AG04449 (cell line): ENCODE data around the gene ZBTB40.

Experiments
- CTCF ChIA-PET: fragments of 350-600 bp; formaldehyde crosslinking; extraction: SDS; loops from one replicate; lab custom pipeline; 2021; ENCODE audit warnings: antibody characterized with exemption; lab: Yijun Ruan, JAX
- POLR2A ChIA-PET: fragments of 400-600, 350-600 bp; formaldehyde crosslinking; extraction: SDS; loops from one replicate; lab custom pipeline; 2020; ENCODE audit warnings: antibody characterized with exemption, inconsistent platforms; lab: Yijun Ruan, JAX
- DNase-seq: peaks from one replicate; pipeline ENCODE4 v3.0.0-alpha.2; 2010; ENCODE audit warnings: low read depth, low spot score
- H3K4me3 ChIP-seq: 2 replicates; pipeline ENCODE4 v1.5.1; 2011; ENCODE audit warnings: low read depth, mild to moderate bottlenecking, control low read depth, low read length
- TF ChIP-seq, protein P1 (sequence below): IDR thresholded peaks from one replicate; pipeline ENCODE4 v1.5.1; 2011; ENCODE audit warnings: mild to moderate bottlenecking, moderate library complexity, low read length, control low read depth, inconsistent platforms; ENCODE audit not compliant: insufficient read depth; ENCODE audit errors: missing control alignments

ZBTB40 gene

GRCh38 chr1:22543679-22544078, 92.0 kb downstream of the ZBTB40 start:
- no peak for DNase-seq
- POLR2A ChIA-PET, result no interaction called here
- CTCF ChIA-PET, result no interaction called here
- TF ChIP-seq, protein P1, sequence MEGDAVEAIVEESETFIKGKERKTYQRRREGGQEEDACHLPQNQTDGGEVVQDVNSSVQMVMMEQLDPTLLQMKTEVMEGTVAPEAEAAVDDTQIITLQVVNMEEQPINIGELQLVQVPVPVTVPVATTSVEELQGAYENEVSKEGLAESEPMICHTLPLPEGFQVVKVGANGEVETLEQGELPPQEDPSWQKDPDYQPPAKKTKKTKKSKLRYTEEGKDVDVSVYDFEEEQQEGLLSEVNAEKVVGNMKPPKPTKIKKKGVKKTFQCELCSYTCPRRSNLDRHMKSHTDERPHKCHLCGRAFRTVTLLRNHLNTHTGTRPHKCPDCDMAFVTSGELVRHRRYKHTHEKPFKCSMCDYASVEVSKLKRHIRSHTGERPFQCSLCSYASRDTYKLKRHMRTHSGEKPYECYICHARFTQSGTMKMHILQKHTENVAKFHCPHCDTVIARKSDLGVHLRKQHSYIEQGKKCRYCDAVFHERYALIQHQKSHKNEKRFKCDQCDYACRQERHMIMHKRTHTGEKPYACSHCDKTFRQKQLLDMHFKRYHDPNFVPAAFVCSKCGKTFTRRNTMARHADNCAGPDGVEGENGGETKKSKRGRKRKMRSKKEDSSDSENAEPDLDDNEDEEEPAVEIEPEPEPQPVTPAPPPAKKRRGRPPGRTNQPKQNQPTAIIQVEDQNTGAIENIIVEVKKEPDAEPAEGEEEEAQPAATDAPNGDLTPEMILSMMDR, result no peak
- H3K4me3 ChIP-seq, result no peak overlapping the region

DNA sequence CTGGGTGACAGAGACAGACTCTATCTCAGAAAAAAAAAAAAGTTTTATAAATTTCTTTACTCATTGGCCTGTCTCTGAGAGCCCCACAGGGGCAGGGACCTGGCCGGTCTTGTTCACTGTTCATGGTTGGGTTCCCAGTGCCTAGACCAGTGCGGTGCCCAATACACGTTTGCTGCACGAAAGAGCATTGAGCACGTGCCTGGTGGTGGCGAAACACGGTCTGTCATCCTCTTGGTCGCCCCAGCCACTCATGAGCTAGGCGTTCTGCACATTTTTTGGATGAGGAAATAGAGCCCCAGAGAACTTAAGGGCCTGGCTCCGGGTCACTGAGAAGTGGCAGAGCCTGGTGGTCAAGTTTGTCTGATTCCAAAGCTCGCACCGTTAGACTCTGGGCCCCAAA, 93.0 kb downstream of the ZBTB40 start:
- CTCF ChIA-PET, result no interaction called here
- no peak for DNase-seq
- POLR2A ChIA-PET, result no interaction called here
- no peak overlapping the region for H3K4me3 ChIP-seq
- TF ChIP-seq, protein P1, result no peak

- POLR2A ChIA-PET, result no interaction called here
- no peak overlapping the region for H3K4me3 ChIP-seq
- no peak for DNase-seq
- CTCF ChIA-PET, result interaction anchor here (1.0 kb wide), 1 partner anchor 128 kb away, joined by 3 read pairs; no protein-coding TSS in a partner anchor
- TF ChIP-seq, protein P1, result no peak
Measured at GRCh38 chr1:22545141-22545540, 93.5 kb downstream of the ZBTB40 start.

DNA sequence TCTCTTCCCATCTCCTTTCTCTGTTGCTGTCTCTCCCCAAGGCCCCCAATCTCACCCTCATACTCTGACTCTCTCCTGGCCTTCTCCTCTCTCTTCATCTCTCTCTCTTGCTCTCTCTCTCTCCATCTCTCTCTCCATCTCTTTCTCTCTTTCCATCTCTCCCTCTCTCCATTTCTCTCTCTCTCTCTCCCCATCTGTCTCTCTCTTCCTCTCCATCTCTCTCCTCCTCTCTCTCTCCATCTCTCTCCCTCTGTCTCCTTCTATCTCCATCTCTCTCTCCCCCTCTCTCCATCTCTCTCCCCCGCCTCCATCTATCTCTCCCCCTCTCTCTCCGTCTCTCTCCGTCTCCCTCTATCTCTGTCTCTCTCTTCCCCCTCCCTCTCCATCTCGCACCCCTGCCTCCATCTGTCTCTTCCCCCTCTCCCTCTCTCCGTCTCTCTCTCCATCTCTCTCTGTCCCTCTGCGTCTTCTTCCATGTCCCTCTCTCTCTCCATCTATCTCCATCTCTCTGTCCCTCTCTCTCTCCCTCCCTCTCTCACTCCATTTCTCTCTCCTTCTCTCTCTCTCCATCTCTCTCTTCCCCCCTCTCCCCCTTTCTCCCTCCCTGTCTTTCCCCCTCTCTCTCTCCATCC, 95.7 kb downstream of the ZBTB40 start:
- no peak overlapping the region for H3K4me3 ChIP-seq
- ChIA-PET CTCF (no interaction called here), POLR2A (no interaction called here)
- DNase-seq, result no peak
- TF ChIP-seq, protein P1, result no peak

DNA sequence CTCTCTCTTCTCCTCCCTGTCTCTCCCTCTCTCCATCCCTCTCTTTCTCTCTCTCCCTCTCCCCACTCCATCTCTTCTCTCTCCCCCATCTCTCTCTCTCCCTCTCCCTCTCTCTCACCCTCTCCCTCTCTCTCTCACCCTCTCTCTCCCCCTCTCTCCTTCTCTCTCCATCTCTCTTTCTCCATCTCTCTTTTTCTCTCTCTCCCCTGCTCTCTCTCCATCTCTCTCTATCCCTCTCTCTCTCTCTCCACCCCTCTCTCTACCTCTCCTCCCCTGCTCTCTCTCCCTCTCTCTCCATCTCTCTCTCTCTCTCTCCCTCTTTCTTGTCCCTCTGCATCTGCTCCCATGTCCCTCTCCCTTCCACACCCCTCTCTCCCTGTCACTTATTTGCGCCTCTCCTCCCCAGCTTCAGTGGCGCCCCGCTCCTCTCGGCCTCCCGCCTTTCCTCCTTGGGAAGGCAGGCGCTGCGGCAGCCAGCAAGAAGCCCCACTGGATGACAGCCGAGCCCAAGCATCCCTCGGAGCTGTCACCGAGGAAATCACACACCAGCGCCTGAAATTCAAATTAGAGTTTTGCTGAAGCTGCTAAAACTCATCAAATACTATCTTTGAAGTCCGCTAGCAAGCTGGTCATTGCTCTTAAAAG, 96.3 kb downstream of the ZBTB40 start:
- no peak overlapping the region for H3K4me3 ChIP-seq
- POLR2A ChIA-PET, result no interaction called here
- CTCF ChIA-PET, result interaction anchor here (0.7 kb wide), 1 partner anchor 359 kb away, joined by 3 read pairs; no protein-coding TSS in a partner anchor

DNA sequence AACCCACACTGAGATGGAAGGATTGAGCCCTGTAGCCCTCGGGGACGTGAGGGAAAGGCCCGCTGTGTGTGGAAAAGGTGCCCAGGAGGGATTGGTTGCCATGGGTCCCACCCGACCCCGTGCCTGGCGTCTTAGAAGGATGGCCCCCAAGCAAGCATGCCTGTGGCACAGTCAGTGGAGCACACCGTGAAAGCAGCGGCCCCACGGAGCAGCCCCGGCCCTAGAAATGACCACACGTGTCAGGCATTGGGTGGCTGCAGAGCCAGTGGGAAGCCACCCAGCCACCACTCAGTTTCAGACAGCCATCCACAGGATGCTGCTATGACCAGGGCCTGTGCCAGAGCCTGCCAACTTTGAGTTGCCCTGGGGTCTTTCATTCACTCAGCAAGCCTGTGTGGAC, 98.4 kb downstream of the ZBTB40 start:
- no peak for DNase-seq
- ChIA-PET POLR2A (no interaction called here), CTCF (no interaction called here)
- TF ChIP-seq, protein P1, result no peak
- H3K4me3 ChIP-seq, result no peak overlapping the region

More for the DNA sequence above, 96.3 kb downstream of the ZBTB40 start:
- no peak for DNase-seq
- TF ChIP-seq, protein P1, result no peak
